ENCODE measurements around the gene TMEM169. TPM values are rescaled to one million over a fixed set of nuclear protein-coding genes. Genes with fewer than 3 reads are reported as not detected.

The TMEM169 gene
- total RNA-seq, 1 donor from 2014 or later, result 20.1 TPM

DNA sequence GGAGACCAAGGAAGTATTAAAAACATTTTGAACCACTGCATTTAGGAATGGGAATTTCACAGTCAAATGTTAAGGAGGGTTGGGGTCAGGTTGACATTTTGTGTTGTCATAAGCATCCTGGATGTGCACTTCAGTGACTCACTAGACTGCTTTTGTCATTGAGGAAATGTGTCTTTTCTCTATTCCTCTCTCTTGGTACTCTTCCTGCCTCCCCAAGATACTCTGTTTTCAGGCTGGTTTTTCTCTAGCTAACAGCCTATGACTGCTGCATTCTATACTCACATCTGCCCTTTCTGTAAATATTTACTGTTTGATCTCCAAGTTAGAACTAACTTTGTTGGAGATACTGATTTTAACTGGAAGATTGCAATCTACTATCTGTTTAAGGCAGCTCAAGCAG is 50.9 kb downstream of the TMEM169 start:
- Histone ChIP-seq H2AFZ (ENCODE audit: low read depth, low read length) (no peak overlapping the region), H3K79me2 (ENCODE audit: insufficient read depth, low read length) (peaks cover 86% of the 10 kb centered on the region), H3K27me3 (ENCODE audit: insufficient read depth, low read length) (no peaks in the 10 kb centered on the region), H3K4me1 (ENCODE audit: insufficient read depth, low read length) (no peaks in the 10 kb centered on the region), H3K36me3 (ENCODE audit: insufficient read depth, low read length) (peaks cover 79% of the 10 kb centered on the region), H3K4me3 (ENCODE audit: insufficient read depth, low read depth, low read length) (no peak overlapping the region), H3K4me2 (ENCODE audit: low read length) (no peak overlapping the region), H4K20me1 (ENCODE audit: insufficient read depth, low read length) (peaks cover 51% of the 10 kb centered on the region), H3K9ac (ENCODE audit: low read length) (no peak overlapping the region), H3K9me3 (ENCODE audit: insufficient read depth, low read depth, low read length) (no peaks in the 10 kb centered on the region), H3K27ac (ENCODE audit: low read depth, low read length) (no peak overlapping the region)
- Mint-ChIP-seq H3K27ac (ENCODE audit: unreplicated experiment) (no peak overlapping the region), H3K4me3 (ENCODE audit: unreplicated experiment) (no peak overlapping the region), H3K9me3 (ENCODE audit: unreplicated experiment) (no peaks in the 10 kb centered on the region), H3K27me3 (ENCODE audit: low read depth, unreplicated experiment) (no peaks in the 10 kb centered on the region), H3K4me1 (ENCODE audit: low read depth, unreplicated experiment) (peaks cover 6% of the 10 kb centered on the region), H3K36me3 (ENCODE audit: low read depth, unreplicated experiment) (peaks cover 39% of the 10 kb centered on the region)
- FAIRE-seq, result no peak
- no peak for TF ChIP-seq EZH2 (IDR thresholded peaks at IDR 0.05; ENCODE audit: insufficient read depth, low read length)
- TF ChIP-seq, protein P1, sequence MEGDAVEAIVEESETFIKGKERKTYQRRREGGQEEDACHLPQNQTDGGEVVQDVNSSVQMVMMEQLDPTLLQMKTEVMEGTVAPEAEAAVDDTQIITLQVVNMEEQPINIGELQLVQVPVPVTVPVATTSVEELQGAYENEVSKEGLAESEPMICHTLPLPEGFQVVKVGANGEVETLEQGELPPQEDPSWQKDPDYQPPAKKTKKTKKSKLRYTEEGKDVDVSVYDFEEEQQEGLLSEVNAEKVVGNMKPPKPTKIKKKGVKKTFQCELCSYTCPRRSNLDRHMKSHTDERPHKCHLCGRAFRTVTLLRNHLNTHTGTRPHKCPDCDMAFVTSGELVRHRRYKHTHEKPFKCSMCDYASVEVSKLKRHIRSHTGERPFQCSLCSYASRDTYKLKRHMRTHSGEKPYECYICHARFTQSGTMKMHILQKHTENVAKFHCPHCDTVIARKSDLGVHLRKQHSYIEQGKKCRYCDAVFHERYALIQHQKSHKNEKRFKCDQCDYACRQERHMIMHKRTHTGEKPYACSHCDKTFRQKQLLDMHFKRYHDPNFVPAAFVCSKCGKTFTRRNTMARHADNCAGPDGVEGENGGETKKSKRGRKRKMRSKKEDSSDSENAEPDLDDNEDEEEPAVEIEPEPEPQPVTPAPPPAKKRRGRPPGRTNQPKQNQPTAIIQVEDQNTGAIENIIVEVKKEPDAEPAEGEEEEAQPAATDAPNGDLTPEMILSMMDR (IDR thresholded peaks at IDR 0.05; ENCODE audit: insufficient read depth, low read depth, low read length), result no peak
- no peak for DNase-seq (ENCODE audit: low read depth)

GRCh38 chr2:216133397-216133796 is 51.7 kb downstream of the TMEM169 start:
- H4K20me1 ChIP-seq (ENCODE audit: insufficient read depth, low read length), result peaks cover 56% of the 10 kb centered on the region
- H3K9ac ChIP-seq (ENCODE audit: low read length), result no peak overlapping the region
- H3K27me3 Mint-ChIP-seq (ENCODE audit: low read depth, unreplicated experiment), result no peaks in the 10 kb centered on the region
- H3K4me3 ChIP-seq (ENCODE audit: insufficient read depth, low read depth, low read length), result no peak overlapping the region
- H3K27ac ChIP-seq (ENCODE audit: low read depth, low read length), result no peak overlapping the region
- peaks cover 42% of the 10 kb centered on the region for H3K36me3 Mint-ChIP-seq (ENCODE audit: low read depth, unreplicated experiment)
- no peak overlapping the region for H2AFZ ChIP-seq (ENCODE audit: low read depth, low read length)
- no peak overlapping the region for H3K4me2 ChIP-seq (ENCODE audit: low read length)
- H3K4me1 ChIP-seq (ENCODE audit: insufficient read depth, low read length), result no peaks in the 10 kb centered on the region
- H3K27ac Mint-ChIP-seq (ENCODE audit: unreplicated experiment), result peak overlapping the region; percentile 27
- DNase-seq (ENCODE audit: low read depth), result no peak
- H3K79me2 ChIP-seq (ENCODE audit: insufficient read depth, low read length), result peaks cover 86% of the 10 kb centered on the region
- H3K4me1 Mint-ChIP-seq (ENCODE audit: low read depth, unreplicated experiment), result peaks cover 6% of the 10 kb centered on the region
- no peaks in the 10 kb centered on the region for H3K27me3 ChIP-seq (ENCODE audit: insufficient read depth, low read length)
- no peak for FAIRE-seq
- H3K36me3 ChIP-seq (ENCODE audit: insufficient read depth, low read length), result peaks cover 79% of the 10 kb centered on the region
- TF ChIP-seq, protein P1 (IDR thresholded peaks at IDR 0.05; ENCODE audit: insufficient read depth, low read depth, low read length), result no peak
- TF ChIP-seq EZH2 (IDR thresholded peaks at IDR 0.05; ENCODE audit: insufficient read depth, low read length), result no peak
- no peaks in the 10 kb centered on the region for H3K9me3 ChIP-seq (ENCODE audit: insufficient read depth, low read depth, low read length)
- H3K9me3 Mint-ChIP-seq (ENCODE audit: unreplicated experiment), result no peaks in the 10 kb centered on the region
- no peak overlapping the region for H3K4me3 Mint-ChIP-seq (ENCODE audit: unreplicated experiment)

- H3K4me1 Mint-ChIP-seq (ENCODE audit: low read depth, unreplicated experiment), result peaks cover 6% of the 10 kb centered on the region
Observed at GRCh38 chr2:216134958-216135541, 53.3 kb downstream of the TMEM169 start.

More at GRCh38 chr2:216134958-216135541, 53.3 kb downstream of the TMEM169 start:
- Mint-ChIP-seq H3K9me3 (ENCODE audit: unreplicated experiment) (no peaks in the 10 kb centered on the region), H3K27me3 (ENCODE audit: low read depth, unreplicated experiment) (no peaks in the 10 kb centered on the region), H3K36me3 (ENCODE audit: low read depth, unreplicated experiment) (peaks cover 41% of the 10 kb centered on the region), H3K4me3 (ENCODE audit: unreplicated experiment) (no peak overlapping the region), H3K27ac (ENCODE audit: unreplicated experiment) (no peak overlapping the region)
- FAIRE-seq, result no peak
- Histone ChIP-seq H3K4me1 (ENCODE audit: insufficient read depth, low read length) (no peaks in the 10 kb centered on the region), H3K27me3 (ENCODE audit: insufficient read depth, low read length) (no peaks in the 10 kb centered on the region), H4K20me1 (ENCODE audit: insufficient read depth, low read length) (peaks cover 44% of the 10 kb centered on the region), H3K79me2 (ENCODE audit: insufficient read depth, low read length) (peaks cover 88% of the 10 kb centered on the region), H3K27ac (ENCODE audit: low read depth, low read length) (no peak overlapping the region), H3K36me3 (ENCODE audit: insufficient read depth, low read length) (peaks cover 84% of the 10 kb centered on the region), H2AFZ (ENCODE audit: low read depth, low read length) (no peak overlapping the region), H3K4me2 (ENCODE audit: low read length) (no peak overlapping the region), H3K4me3 (ENCODE audit: insufficient read depth, low read depth, low read length) (no peak overlapping the region), H3K9ac (ENCODE audit: low read length) (no peak overlapping the region), H3K9me3 (ENCODE audit: insufficient read depth, low read depth, low read length) (no peaks in the 10 kb centered on the region)
- no peak for DNase-seq (ENCODE audit: low read depth)
- TF ChIP-seq, protein P1 (IDR thresholded peaks at IDR 0.05; ENCODE audit: insufficient read depth, low read depth, low read length), result no peak
- no peak for TF ChIP-seq EZH2 (IDR thresholded peaks at IDR 0.05; ENCODE audit: insufficient read depth, low read length)
